DND-41 (cell line): Measurements from ENCODE around the gene ADNP2.

Source experiments
- CTCF ChIP-seq: IDR thresholded peaks from 2 replicates; pipeline ENCODE4 v1.5.1; 2012; ENCODE audit warnings: borderline replicate concordance, low read length, moderate library complexity, mild to moderate bottlenecking; ENCODE audit not compliant: poor library complexity, severe bottlenecking; ENCODE audit errors: extremely low read depth
- EZH2 ChIP-seq: IDR thresholded peaks from 3 replicates; pipeline ENCODE4 v1.6.1; 2012; ENCODE audit warnings: borderline replicate concordance, low read depth, mild to moderate bottlenecking, moderate library complexity, low read length, inconsistent platforms; ENCODE audit not compliant: severe bottlenecking

- no peak for TF ChIP-seq CTCF
- TF ChIP-seq EZH2, result no peak
Measured at GRCh38 chr18:80145196-80145804, 36.2 kb downstream of the ADNP2 start.
